Sigmoid colon (tissue), 7 donors: ENCODE measurements around the gene NFKB2. TPM values are rescaled to one million over a fixed set of nuclear protein-coding genes. Genes with fewer than 3 reads are reported as not detected.
A peak's percentile ranks its signal among the peaks of the same experiment; 100 is the strongest.

Source experiments
- DNase-seq: peaks from one replicate; pipeline ENCODE4 v3.0.0-alpha.2; 2019
- H3K27ac ChIP-seq, 4 donors: fragments of 200-600 bp; sonication (generic); one replicate each; pipeline ENCODE4 v1.5.1; 2016 to 2019; ENCODE audit warnings: mild to moderate bottlenecking in 1 of 4
- H3K27me3 ChIP-seq, 3 donors: fragments of 200-600 bp; sonication (generic); one replicate each; pipeline ENCODE4 v1.5.1; 2019; ENCODE audit warnings: mild to moderate bottlenecking in 1 of 3
- H3K36me3 ChIP-seq, 4 donors: fragments of 200-600 bp; sonication (generic); one replicate each; pipeline ENCODE4 v1.5.1; 2016 to 2019
- H3K4me1 ChIP-seq, 4 donors: fragments of 200-600 bp; sonication (generic); one replicate each; pipeline ENCODE4 v1.5.1; 2017 to 2019
- H3K4me3 ChIP-seq, 4 donors: fragments of 200-600 bp; sonication (generic); one replicate each; pipeline ENCODE4 v1.5.1; 2017 to 2019; ENCODE audit warnings: mild to moderate bottlenecking in 2 of 4, moderate library complexity in 1 of 4
- H3K9me3 ChIP-seq, 4 donors: fragments of 200-600 bp in 3 of 4; sonication (generic) in 3 of 4; one replicate each; pipeline versions ENCODE4 v1.5.1 to v1.6.1; 2013 to 2019
- EP300 ChIP-seq, 4 donors: sonication (generic); formaldehyde crosslinking; IDR thresholded peaks; one replicate each; pipeline ENCODE4 v1.6.1; 2017; ENCODE audit warnings: antibody characterized with exemption in 4 of 4
- POLR2A ChIP-seq, 2 donors: fragments of 450-650 bp; IDR thresholded peaks; one replicate each; pipeline ENCODE4 v1.6.1; 2016; ENCODE audit warnings: antibody characterized with exemption in 2 of 2, mild to moderate bottlenecking in 2 of 2, moderate library complexity in 2 of 2
- POLR2AphosphoS5 ChIP-seq, 4 donors: sonication (generic); formaldehyde crosslinking; IDR thresholded peaks; one replicate each; pipeline ENCODE4 v1.6.1; 2017; ENCODE audit warnings: antibody characterized with exemption in 4 of 4
- WGBS, 2 donors: extraction: QIAGEN DNeasy Blood & Tissue Kit; methylation state at CpG; one replicate each; pipeline ENCODE4 v1.1.7; 2013; 5-methylcytosine and 5-hydroxymethylcytosine counted together
- intact Hi-C: fragments of 100-400 bp; cut with DNase I; formaldehyde crosslinking; loops from one replicate; pipeline ENCODE4 v1.15.1; 2023
- polyA plus RNA-seq, 3 donors: library from polyadenylated mRNA; stranded (reverse); fragments of 200-250 nt; gene quantifications; one replicate each; pipeline ENCODE4 v1.2.3, GENCODE V29; 2013
- total RNA-seq, 4 donors: library from RNA; depleted of rRNA; stranded (reverse); fragments of >200 nt; gene quantifications; one replicate each; pipeline ENCODE4 v1.1.0, GENCODE V29; 2016
- TF ChIP-seq, protein P1 (sequence below), 4 experiments: fragments of 450-650 bp in 3 of 4; fragments of 200-600 bp in 1 of 4; IDR thresholded peaks; one replicate each; pipeline ENCODE4 v1.5.1; 2016 to 2019; ENCODE audit warnings: antibody characterized with exemption in 4 of 4, mild to moderate bottlenecking in 3 of 4, moderate library complexity in 2 of 4
- donor health status: healthy with polysubstance abuse.
- donor health status: Bipolar disorder and iron deficiency.
- donor health status: healthy.

The NFKB2 gene
- total and polyA plus RNA-seq, 7 donors = 5.4 to 41.5 (median 31.6) TPM

DNA sequence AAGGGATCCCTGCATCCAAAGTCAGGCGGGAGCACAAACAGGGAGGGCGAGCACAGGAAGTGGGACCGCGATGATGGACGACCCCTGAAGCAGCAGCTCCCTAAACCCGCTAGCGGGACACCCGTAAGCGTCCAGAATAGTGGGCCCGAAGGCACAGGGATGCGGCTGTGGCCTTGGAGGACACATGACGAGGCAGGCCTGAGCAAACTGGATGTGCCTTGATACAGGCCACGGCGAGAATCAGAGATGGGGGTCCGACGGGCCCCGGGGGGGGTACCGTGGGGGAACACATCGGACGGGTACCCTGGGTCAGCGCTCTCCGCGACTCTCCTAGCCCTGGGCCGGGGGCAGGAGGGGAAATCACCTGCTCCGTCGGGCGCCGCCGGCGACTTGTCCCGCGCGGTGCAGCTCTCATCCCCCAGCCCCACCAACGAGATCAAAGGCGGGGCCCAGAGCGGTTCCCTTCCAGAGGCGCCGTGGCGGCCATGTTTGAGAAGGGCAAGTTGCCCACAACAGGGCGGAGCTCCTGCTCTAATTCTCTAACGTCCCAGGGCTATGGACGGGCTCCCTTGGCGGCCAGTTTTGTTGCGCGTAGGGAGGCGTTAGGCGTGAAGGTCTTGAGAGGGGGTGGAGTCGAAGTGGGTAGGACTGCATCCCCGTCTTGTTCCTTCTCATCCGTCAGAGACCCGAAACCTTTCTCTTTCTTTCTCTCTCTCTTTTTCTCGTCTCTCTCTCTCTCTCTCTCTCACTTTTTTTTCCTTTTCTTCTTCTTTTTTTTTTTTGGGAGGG is 36.9 kb downstream of the NFKB2 start, which contains the start of gene CUEDC2:
TSS of gene CUEDC2 (minus strand) at position 413 of the 789 bp plus-strand sequence. CDS start 7,386 bp downstream, outside the sequence.
- WGBS, 2 donors = 0 to 1% methylated on average over 52 of the region's 52 CpGs
- Histone ChIP-seq H3K4me1 (peaks cover 0 to 16% (median 12%) of the 10 kb centered on the region in 4 donors), H3K27me3 (peaks cover 0 to 28% (median 5%) of the 10 kb centered on the region in 3 donors), H3K4me3 (peak within 1 kb of the TSS; percentile 83 to 99 (median 90)), H3K27ac (peak within 1 kb of the TSS; percentile 84 to 95 (median 86)), H3K36me3 (no peaks in the 10 kb centered on the region), H3K9me3 (no peaks in the 10 kb centered on the region)
- TF ChIP-seq POLR2AphosphoS5 (IDR thresholded peaks at IDR 0.05) (peak; percentile 48 to 85 (median 74)), EP300 (IDR thresholded peaks at IDR 0.05) (peak in 1 of 4 donors; percentile 19), POLR2A (IDR thresholded peaks at IDR 0.05) (peak in 1 of 2 donors; percentile 16)
- TF ChIP-seq, protein P1, sequence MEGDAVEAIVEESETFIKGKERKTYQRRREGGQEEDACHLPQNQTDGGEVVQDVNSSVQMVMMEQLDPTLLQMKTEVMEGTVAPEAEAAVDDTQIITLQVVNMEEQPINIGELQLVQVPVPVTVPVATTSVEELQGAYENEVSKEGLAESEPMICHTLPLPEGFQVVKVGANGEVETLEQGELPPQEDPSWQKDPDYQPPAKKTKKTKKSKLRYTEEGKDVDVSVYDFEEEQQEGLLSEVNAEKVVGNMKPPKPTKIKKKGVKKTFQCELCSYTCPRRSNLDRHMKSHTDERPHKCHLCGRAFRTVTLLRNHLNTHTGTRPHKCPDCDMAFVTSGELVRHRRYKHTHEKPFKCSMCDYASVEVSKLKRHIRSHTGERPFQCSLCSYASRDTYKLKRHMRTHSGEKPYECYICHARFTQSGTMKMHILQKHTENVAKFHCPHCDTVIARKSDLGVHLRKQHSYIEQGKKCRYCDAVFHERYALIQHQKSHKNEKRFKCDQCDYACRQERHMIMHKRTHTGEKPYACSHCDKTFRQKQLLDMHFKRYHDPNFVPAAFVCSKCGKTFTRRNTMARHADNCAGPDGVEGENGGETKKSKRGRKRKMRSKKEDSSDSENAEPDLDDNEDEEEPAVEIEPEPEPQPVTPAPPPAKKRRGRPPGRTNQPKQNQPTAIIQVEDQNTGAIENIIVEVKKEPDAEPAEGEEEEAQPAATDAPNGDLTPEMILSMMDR (IDR thresholded peaks at IDR 0.05) = no peak
- peak; percentile 98 for DNase-seq
- intact Hi-C loops = loop anchor here (2.0 kb wide), 1 partner anchor 18 kb away; the partner anchor contains the start of gene C10orf95

DNA sequence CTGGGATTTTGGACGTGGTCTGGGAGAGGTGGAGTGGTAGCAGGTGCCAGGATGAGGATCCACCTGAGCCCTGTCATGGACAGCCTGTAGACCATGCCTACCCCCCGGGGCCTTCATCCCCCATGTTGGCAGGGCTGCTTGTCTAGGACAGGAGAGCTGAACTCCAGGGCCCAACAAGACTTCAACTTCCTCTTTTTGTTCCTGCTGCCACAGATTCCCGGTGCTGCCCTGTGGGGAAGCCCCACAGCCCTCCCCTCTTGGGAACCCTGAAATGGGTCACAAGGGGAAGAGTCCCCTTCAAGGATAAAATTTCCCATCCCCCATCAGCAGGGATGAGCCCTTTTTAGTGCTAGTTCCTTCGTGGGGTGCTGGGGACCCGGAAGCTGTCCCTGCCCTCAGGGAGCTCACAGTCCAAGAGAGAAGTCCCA is 38.1 kb downstream of the NFKB2 start:
- no peaks in the 10 kb centered on the region for H3K36me3 ChIP-seq
- TF ChIP-seq POLR2AphosphoS5 (IDR thresholded peaks at IDR 0.05) (no peak), POLR2A (IDR thresholded peaks at IDR 0.05) (no peak), EP300 (IDR thresholded peaks at IDR 0.05) (no peak)
- TF ChIP-seq, protein P1 (IDR thresholded peaks at IDR 0.05) = no peak
- peak overlapping the region in 1 of 4 donors; percentile 20 for H3K27ac ChIP-seq
- no peaks in the 10 kb centered on the region for H3K9me3 ChIP-seq
- intact Hi-C loops = loop anchor here (2.0 kb wide), 1 partner anchor 17 kb away; the partner anchor contains the start of gene C10orf95
- peaks cover 0 to 28% (median 5%) of the 10 kb centered on the region in 3 donors for H3K27me3 ChIP-seq
- 53 to 54% methylated on average over 5 of the region's 5 CpGs for WGBS, 2 donors
- peaks cover 0 to 16% (median 12%) of the 10 kb centered on the region in 4 donors for H3K4me1 ChIP-seq
- no peak overlapping the region for H3K4me3 ChIP-seq
- no peak for DNase-seq

GRCh38 chr10:102434394-102435132 is 39.1 kb downstream of the NFKB2 start:
- intact Hi-C loops = no loop called here
- Histone ChIP-seq H3K36me3 (no peaks in the 10 kb centered on the region), H3K4me1 (peaks cover 0 to 16% (median 12%) of the 10 kb centered on the region in 4 donors), H3K9me3 (no peaks in the 10 kb centered on the region), H3K27ac (peak overlapping the region in 2 of 4 donors; percentile 20 to 41), H3K27me3 (peaks cover 0 to 28% (median 5%) of the 10 kb centered on the region in 3 donors), H3K4me3 (no peak overlapping the region)
- no peak for DNase-seq
- TF ChIP-seq POLR2AphosphoS5 (IDR thresholded peaks at IDR 0.05) (peak in 1 of 4 donors; percentile 9), POLR2A (IDR thresholded peaks at IDR 0.05) (no peak), EP300 (IDR thresholded peaks at IDR 0.05) (no peak)
- WGBS, 2 donors = 23% methylated on average over 9 of the region's 9 CpGs

DNA sequence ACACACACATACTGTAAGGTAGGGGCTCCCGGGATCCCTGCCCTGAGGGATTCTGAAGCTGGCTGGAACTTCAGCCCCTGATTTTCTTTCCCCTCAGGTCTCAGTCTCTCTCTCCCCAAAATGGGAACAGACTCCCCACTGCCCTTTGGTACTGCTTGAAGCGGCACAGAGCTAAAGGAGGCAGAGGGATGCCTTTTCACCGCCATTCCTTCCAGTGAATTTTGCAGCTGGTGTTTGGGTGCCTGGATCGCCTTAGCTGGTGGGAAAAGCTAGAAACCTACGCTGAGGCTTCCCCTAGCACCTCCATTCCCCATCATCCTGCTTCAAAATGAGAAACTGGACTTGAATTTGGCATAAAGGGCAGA is 39.6 kb downstream of the NFKB2 start:
- peak overlapping the region in 2 of 4 donors; percentile 20 to 26 for H3K4me3 ChIP-seq
- H3K4me1 ChIP-seq = peaks cover 0 to 16% (median 12%) of the 10 kb centered on the region in 4 donors
- intact Hi-C loops = no loop called here
- peaks cover 0 to 28% (median 5%) of the 10 kb centered on the region in 3 donors for H3K27me3 ChIP-seq
- no peaks in the 10 kb centered on the region for H3K36me3 ChIP-seq
- TF ChIP-seq, protein P1 (IDR thresholded peaks at IDR 0.05) = no peak
- no peaks in the 10 kb centered on the region for H3K9me3 ChIP-seq
- peak overlapping the region in 2 of 4 donors; percentile 40 to 41 for H3K27ac ChIP-seq
- 55 to 74% methylated on average over 5 of the region's 5 CpGs for WGBS, 2 donors
- DNase-seq = no peak
